A673 (cell line): Measurements from ENCODE around the gene LRRC74B. TPM values are rescaled to one million over a fixed set of nuclear protein-coding genes. Genes with fewer than 3 reads are reported as not detected.

ENCODE experiments used
- BruUV-seq: library from RNA; stranded (reverse); fragments of 400-500 nt; replicated peaks from 2 replicates; lab custom pipeline; 2021; lab: Mats Ljungman, UMichigan
- CTCF ChIA-PET: fragments of 300-600 bp; sonication (Branson Sonifier 250); formaldehyde crosslinking; loops from one replicate; lab custom pipeline; 2022; ENCODE audit warnings: antibody characterized with exemption; lab: Charles Lee
- POLR2A ChIA-PET: fragments of 300-600 bp; sonication (Branson Sonifier 250); formaldehyde crosslinking; loops from one replicate; lab custom pipeline; 2022; ENCODE audit warnings: antibody characterized with exemption; ENCODE audit not compliant: low non-redundant PET; lab: Charles Lee
- DNase-seq: peaks from one replicate; pipeline ENCODE4 v3.0.0-alpha.2; 2015; ENCODE audit warnings: low spot score
- H3K27ac ChIP-seq: fragments of 200-600 bp; sonication (generic); 2 replicates; pipeline ENCODE4 v1.5.1; 2016; ENCODE audit warnings: mixed run types, low read depth, mild to moderate bottlenecking, mixed read lengths, antibody characterized with exemption, low read length; ENCODE audit not compliant: poor library complexity, severe bottlenecking
- H3K27me3 ChIP-seq: fragments of 200-600 bp; sonication (generic); replicated peaks from 2 replicates; pipeline ENCODE4 v1.6.1; 2017; ENCODE audit warnings: mixed run types, low read depth, mild to moderate bottlenecking, mixed read lengths, antibody characterized with exemption, low read length; ENCODE audit not compliant: insufficient read depth, poor library complexity
- H3K36me3 ChIP-seq: fragments of 200-600 bp; sonication (generic); 2 replicates; pipeline ENCODE4 v1.6.1; 2016; ENCODE audit warnings: mixed run types, mild to moderate bottlenecking, mixed read lengths, antibody characterized with exemption, low read length; ENCODE audit not compliant: insufficient read depth, poor library complexity, severe bottlenecking
- H3K4me1 ChIP-seq: fragments of 200-600 bp; sonication (generic); 2 replicates; pipeline ENCODE4 v1.6.1; 2017; ENCODE audit warnings: mixed run types, mild to moderate bottlenecking, mixed read lengths, antibody characterized with exemption, low read length; ENCODE audit not compliant: insufficient read depth, poor library complexity, severe bottlenecking
- H3K4me3 ChIP-seq: fragments of 200-600 bp; sonication (generic); 2 replicates; pipeline ENCODE4 v1.5.1; 2016; ENCODE audit warnings: low read depth, mixed run types, mild to moderate bottlenecking, mixed read lengths, low read length; ENCODE audit not compliant: poor library complexity, severe bottlenecking
- H3K9me3 ChIP-seq: fragments of 200-600 bp; sonication (generic); 2 replicates; pipeline ENCODE4 v1.6.1; 2016; ENCODE audit warnings: mixed run types, low read depth, mild to moderate bottlenecking, mixed read lengths, antibody characterized with exemption, low read length; ENCODE audit not compliant: poor library complexity, severe bottlenecking
- EZH2 ChIP-seq: fragments of 200-600 bp; sonication (generic); IDR thresholded peaks from 2 replicates; pipeline ENCODE4 v1.6.1; 2017; ENCODE audit warnings: borderline replicate concordance, low read depth, mild to moderate bottlenecking, mixed read lengths, antibody characterized with exemption, low read length; ENCODE audit not compliant: poor library complexity, severe bottlenecking
- intact Hi-C: fragments of 100-400 bp; cut with micrococcal nuclease; formaldehyde crosslinking; loops from one replicate; pipeline ENCODE4 v1.10.0; 2022; ENCODE audit not compliant: unreplicated experiment
- total RNA-seq: library from RNA; stranded (reverse); gene quantifications from 2 replicates; pipeline ENCODE4 v1.2.3, GENCODE V29; 2021
- TF ChIP-seq, protein P1 (sequence below): fragments of 300-800, 200-600 bp; sonication (generic); conservative IDR thresholded peaks from 2 replicates; pipeline ENCODE4 v1.5.1; 2017; ENCODE audit warnings: low read depth, mild to moderate bottlenecking, antibody characterized with exemption, low read length, moderate library complexity, mixed read lengths

LRRC74B gene
- total RNA-seq, 1 experiment from 2014 or later = not detected

GRCh38 chr22:21016644-21017420 lies 28.9 kb upstream of the LRRC74B start:
- no peaks in the 10 kb centered on the region for H3K9me3 ChIP-seq
- TF ChIP-seq, protein P1, sequence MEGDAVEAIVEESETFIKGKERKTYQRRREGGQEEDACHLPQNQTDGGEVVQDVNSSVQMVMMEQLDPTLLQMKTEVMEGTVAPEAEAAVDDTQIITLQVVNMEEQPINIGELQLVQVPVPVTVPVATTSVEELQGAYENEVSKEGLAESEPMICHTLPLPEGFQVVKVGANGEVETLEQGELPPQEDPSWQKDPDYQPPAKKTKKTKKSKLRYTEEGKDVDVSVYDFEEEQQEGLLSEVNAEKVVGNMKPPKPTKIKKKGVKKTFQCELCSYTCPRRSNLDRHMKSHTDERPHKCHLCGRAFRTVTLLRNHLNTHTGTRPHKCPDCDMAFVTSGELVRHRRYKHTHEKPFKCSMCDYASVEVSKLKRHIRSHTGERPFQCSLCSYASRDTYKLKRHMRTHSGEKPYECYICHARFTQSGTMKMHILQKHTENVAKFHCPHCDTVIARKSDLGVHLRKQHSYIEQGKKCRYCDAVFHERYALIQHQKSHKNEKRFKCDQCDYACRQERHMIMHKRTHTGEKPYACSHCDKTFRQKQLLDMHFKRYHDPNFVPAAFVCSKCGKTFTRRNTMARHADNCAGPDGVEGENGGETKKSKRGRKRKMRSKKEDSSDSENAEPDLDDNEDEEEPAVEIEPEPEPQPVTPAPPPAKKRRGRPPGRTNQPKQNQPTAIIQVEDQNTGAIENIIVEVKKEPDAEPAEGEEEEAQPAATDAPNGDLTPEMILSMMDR = no peak
- TF ChIP-seq EZH2 = no peak
- no peak for DNase-seq
- H3K4me1 ChIP-seq = peaks cover 18% of the 10 kb centered on the region
- no peaks in the 10 kb centered on the region for H3K27me3 ChIP-seq
- intact Hi-C loops = no loop called here
- no peak overlapping the region for H3K27ac ChIP-seq
- BruUV-seq = no TSS peak
- CTCF ChIA-PET = no interaction called here
- POLR2A ChIA-PET = no interaction called here
- H3K4me3 ChIP-seq = no peak overlapping the region
- no peaks in the 10 kb centered on the region for H3K36me3 ChIP-seq

GRCh38 chr22:21018314-21018713 lies 27.4 kb upstream of the LRRC74B start:
- no peak for DNase-seq
- Histone ChIP-seq H3K4me1 (peaks cover 17% of the 10 kb centered on the region), H3K9me3 (no peaks in the 10 kb centered on the region), H3K27ac (no peak overlapping the region), H3K4me3 (no peak overlapping the region), H3K27me3 (no peaks in the 10 kb centered on the region), H3K36me3 (no peaks in the 10 kb centered on the region)
- intact Hi-C loops = no loop called here
- ChIA-PET CTCF (no interaction called here), POLR2A (no interaction called here)
- BruUV-seq = no TSS peak
- TF ChIP-seq EZH2 = no peak
- TF ChIP-seq, protein P1 = no peak

- Histone ChIP-seq H3K9me3 (no peaks in the 10 kb centered on the region), H3K27ac (no peak overlapping the region), H3K4me3 (no peak overlapping the region), H3K27me3 (no peaks in the 10 kb centered on the region), H3K36me3 (no peaks in the 10 kb centered on the region), H3K4me1 (no peaks in the 10 kb centered on the region)
- no peak for TF ChIP-seq EZH2
- TF ChIP-seq, protein P1 = peak; percentile 55
- ChIA-PET POLR2A (no interaction called here), CTCF (interaction anchor here (1.1 kb wide), 1 partner anchor 83 kb away, joined by 3 read pairs; no protein-coding TSS in a partner anchor)
- no TSS peak for BruUV-seq
- intact Hi-C loops = no loop called here
- no peak for DNase-seq
Observed at GRCh38 chr22:21020802-21021429, 24.8 kb upstream of the LRRC74B start.
